HG03439 (cell line): ENCODE data around the gene BRIP1.
"Not testable (repeated sequence)": the region's sequence is repeated elsewhere in the genome, so short reads cannot be mapped to it uniquely, and the experiment has no call there.

Experiments used
- ATAC-seq: cut with Tn5 transposase; IDR thresholded peaks from one replicate; pipeline ENCODE4 v1.9.1; 2021; ENCODE audit warnings: mild to moderate bottlenecking, moderate library complexity; ENCODE audit not compliant: unreplicated experiment

The BRIP1 gene

DNA sequence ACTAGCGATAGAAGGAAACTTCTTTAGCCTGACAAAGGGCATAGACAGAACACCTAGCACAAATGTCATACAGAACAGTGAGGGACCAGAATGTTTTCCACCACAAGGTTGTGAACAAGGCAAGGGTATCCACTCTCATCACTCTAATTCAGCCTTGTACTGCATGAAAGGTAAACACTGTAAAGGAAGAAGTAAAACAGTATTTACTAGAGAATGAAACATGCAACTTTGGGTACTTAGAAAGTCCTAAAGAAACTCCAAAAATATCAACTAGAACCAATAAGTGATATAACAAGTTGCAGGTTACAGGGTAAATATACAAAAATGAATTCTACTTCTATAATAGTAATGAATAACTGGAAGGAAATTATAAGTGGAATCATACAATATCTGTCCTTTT lies 32.2 kb downstream of the BRIP1 start:
- no peak for ATAC-seq

DNA sequence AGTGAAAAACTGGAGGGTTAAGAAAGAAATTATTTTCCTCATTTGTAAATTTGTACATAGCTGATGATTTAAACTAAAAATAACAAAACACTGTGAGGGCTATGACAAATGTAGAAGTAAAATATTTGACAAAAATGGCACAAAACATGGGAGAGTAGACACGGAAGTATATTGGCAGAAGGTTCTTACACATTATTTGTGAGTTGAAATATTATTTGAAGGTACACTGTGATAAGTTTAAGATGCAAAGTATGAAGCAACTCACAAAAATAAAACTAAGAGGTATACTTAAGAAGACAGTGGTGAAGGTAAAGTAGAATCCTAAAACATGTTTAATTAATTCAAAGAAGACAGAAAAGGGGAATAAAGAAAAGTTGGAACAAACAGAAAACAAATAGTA lies 34.6 kb downstream of the BRIP1 start:
- no peak for ATAC-seq

DNA sequence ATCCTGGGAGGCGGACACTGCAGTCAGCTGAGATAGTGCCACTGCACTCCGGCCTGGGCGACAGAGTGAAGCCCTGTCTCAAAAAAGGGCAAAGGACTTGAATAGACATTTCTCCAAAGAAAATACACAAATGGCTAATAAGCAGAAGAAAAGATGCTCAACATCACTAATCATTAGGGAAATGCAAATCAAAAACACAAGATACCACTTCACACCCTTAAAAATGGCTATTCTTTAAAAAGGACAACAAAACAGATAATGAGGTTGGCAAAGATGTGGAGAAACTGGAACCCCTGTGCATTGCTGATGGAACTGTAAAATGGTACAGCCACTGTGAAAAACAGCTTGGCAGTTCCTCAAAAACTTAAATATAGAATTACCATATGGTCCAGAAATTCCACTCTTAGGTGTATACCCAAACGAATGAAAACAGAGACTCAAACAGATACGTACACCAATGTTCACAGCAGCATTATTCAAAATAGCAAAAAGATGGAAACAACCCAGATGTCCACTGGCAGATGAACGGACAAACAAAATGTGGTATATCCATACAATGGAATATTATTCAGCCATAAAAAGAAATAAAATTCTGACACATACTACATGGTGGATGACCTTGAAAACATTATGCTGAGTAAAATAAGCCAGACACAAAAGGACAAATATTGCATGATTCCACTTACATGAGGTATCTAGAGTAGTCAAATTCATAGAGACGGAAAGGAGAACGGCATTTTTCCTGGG lies 35.5 kb downstream of the BRIP1 start:
- ATAC-seq, result no peak

DNA sequence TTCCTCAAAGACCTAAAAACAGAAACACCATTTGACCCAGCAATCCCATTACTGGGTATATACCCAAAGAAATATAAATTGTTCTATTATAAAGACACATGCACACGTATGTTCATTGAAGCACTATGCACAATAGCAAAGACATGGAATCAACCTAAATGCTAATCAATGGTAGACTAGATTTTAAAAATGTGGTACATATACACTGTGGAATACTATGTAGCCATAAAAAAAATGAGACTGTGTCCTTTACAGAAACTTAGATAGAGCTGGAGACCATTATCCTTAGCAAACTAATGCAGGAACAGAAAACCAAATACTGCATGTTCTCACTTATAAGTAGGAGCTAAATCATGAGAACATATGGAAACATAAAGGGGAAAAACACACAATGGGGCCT lies 36.5 kb downstream of the BRIP1 start:
- ATAC-seq, result not testable (repeated sequence)

DNA sequence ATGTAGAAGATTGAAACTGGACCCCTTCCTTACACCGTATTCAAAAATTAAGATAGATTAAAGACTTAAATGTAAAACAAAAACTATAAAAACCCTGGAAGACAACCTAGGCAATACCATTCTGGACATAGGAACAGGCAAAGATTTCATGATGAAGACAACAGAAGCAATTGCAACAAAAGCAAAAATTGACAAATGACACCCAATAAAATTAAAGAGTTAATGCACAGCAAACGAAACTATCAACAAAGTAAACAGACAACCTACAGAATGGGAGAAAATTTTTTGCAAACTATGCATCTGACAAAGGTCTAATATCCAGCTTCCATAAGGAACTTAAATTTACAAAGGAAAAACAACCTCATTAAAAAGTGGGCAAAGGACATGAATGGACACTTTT lies 37.1 kb downstream of the BRIP1 start:
- not testable (repeated sequence) for ATAC-seq

DNA sequence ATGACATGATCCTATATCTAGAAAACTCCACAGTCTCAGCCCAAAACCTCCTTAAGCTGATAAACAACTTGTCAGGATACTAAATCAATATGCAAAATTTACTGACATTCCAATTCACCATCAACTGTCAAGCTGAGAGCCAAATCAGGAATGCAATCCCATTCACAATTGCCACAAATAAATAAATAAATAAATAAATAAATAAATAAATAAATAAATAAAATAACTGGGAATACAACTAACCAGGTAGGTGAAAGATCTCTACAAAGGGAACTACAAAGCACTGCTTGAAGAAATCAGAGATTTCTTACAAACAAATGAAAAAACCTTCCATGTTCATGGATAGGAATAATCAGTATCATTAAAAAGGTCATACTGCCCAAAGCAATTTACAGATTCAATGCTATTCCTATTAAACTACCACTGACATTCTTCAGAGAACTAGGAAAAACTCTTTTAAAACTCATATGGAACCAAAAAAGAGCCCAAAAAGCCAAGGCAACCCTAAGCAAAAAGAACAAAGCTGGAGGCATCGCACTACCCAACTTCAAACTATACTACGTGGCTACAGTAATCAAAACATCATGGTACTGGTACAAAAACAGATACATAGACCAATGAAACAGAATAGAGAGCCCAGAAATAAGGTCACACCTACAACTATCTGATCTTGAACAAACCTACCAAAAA lies 37.7 kb downstream of the BRIP1 start:
- no peak for ATAC-seq

DNA sequence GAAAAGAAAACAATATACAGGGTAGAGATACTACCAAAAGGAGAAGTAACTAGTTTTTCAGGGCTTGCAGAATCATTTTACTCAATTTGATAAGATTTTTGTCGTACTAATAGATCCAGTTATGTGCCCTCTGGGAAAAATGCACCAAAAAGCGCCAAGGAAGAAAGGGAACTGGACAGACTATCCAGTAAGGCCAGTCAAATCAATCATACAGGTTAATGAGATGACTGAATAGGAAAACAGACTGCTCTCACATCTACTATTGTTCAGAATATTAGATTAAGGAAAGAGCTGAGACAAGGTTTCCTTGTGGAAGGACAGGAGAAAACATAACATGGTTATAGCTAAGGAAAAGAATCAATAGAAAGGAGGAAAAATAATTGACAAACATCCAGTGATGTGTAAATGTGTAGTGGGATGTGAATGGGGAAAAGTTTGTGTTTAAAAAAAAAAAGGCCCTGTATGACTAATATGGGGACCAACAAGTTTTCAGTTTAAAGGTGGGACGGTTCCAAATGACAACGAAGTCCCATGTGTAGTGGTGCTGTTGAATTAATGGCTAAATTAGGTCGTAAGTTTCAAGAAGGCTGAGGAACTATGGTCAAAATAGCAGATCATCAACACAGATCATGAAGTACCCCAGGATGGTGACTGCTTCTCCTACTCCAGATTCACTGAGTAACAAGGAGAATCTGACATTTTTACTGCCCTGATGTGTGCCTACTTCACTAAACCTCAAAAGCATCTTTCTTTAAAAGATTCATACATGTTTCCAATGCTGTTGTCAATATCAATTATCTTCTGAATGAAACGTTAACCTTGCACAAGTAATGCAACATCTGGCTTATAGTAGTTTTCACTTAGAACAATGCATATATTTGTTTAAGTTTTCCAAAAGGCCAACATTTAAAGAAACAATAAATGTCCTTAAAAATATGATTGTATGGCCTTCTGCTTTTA lies 40.7 kb downstream of the BRIP1 start:
- no peak for ATAC-seq

DNA sequence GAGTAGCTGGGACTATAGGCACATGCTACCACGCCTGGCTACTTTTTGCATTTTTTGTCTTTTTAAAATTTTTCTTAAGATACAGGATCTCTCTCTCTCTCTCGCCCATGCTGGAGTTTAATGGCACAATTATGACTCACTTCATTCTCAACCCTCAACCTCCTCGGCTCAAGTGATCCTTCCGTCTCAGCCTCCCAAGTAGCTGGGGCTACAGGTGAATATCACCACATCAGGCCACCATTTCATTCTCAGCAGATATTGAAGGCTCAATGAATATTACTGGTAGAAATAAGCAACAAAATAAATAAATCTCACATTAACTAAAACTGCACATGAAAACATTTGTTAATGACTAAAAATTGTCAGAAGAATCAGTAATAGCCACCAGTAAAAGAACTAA lies 41.7 kb downstream of the BRIP1 start:
- no peak for ATAC-seq

DNA sequence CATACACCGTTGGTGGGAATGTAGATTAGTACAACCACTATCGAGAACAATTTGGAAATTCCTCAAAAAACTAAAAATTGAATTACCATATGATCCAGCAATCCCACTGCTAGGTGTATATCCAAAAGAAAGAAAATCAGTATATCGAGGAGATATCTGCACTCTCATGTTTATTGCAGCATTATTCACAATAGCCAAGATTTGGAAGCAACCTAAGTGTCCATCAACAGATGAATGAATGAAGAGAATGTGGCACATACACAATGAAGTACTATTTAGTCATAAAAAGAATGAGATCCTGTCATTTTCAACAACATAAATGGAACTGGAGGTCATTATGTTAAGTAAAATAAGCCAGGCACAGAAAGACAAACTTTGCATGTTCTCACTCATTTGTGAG lies 44.1 kb downstream of the BRIP1 start:
- not testable (repeated sequence) for ATAC-seq

DNA sequence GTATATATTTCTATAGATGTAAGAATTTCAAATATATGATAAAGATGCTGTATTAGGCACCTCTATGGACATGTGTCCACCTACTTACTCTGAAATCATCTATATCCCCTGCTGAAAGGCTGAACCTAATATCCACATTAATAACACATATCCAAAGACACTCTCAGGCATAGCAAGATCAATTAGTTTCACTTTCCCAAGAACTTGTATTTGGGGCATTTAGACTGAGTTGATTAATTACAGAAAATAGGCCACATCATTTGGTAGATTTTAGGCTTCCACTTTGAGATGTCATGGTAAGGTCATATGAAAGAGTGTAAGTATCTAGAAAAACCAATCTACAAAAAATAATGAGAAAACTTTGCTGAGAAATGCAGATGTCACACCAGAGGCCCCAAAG lies 45.1 kb downstream of the BRIP1 start:
- no peak for ATAC-seq

DNA sequence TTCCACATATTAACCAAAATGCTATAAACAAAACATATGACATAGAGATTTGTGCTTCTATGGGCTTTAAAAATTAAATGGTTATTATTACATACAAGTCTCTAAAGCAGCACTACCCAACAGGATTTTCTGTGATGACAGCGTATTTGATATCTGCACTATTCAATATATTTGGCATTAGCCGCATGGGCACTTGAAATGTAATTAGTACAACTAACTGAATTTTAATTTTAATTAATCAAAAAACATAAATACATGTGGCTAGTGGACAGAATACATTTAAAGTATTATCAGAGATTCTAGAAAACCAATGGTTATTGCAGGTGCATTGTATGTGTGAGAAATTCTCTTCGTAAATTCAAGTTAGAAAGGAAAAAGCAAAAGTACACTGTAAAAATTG lies 45.9 kb downstream of the BRIP1 start:
- no peak for ATAC-seq

DNA sequence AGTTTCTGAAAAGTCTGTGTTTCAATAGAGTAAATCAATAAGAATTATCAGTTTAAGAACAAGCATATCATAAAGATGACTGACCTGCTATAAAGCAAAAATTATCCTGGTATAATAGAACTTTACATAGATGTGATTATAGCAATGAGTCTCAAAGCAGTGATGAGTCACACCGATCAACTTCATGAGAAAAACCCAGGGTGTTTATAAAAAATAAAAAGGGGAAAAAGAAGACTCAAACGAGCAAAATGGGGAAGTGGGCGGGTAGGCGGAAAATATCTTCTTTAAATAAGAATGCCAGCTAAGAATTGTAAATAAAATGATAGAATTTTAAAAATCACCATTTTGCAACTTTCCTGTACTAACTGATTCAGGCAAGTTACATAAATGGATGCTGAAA lies 46.8 kb downstream of the BRIP1 start:
- ATAC-seq, result no peak

DNA sequence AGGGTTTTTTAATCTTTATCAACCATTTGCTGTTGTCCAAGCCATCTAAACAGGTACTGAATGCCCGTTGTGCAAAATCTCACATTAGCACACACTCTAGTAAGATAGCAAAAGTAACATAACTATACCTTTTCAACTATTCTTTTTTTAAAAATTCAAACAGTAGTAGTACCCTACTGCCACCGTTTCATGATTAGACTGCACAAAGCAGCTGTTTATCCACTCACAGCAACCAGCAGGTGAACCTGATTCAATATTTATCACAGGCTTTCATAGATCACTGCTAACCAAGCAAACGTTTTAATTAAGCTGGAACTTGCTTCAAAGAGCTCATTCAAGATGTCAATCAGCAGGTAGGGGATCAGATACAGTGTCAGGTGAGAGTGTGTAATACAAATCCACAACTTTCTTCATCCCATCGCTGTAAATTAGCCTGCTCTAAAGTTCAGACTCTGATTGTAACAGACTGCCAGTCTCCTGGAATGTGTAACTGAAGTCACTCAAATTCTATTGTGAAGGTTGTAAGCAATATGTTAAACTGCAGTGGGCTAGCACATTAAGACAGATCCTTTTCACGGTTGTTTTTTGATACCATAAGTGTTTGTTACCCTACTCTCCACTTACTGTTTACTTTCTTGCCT lies 47.3 kb downstream of the BRIP1 start:
- ATAC-seq, result no peak

DNA sequence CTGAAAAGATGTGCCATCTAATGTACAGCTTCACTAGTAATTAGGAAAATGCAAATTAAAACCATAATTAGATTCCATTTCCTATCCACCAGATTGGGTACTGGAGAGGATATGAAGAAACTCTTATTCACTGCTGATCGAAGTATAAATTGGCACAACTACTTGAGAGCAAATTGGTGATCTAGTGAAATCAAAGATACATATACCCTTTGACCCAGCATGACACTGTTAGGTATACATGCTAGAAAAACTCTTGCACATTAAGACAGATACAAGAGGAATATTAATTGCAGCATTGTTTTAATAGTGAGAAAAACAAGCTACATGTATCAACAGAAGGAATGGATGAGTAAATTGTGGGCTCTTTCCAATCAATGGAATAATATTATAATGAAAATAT lies 48.8 kb downstream of the BRIP1 start:
- ATAC-seq, result no peak

DNA sequence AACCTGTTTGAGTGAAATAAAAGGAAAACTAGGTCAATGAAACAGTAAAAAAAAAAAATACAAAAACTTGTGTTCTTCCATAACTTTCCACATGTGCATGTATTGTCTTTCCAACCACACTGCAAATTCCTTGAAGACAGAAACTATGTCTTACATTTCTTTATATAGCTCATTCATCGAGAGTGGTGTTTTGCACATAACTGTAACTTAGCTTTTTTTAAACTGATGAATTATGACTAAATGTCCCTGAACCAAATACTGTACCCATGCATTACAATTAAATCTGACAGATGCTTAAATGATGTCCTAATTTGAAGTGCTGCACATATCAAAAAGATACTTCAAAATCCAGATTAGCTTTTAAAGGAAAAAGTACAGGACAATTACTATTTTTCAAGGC lies 50.1 kb downstream of the BRIP1 start:
- no peak for ATAC-seq

DNA sequence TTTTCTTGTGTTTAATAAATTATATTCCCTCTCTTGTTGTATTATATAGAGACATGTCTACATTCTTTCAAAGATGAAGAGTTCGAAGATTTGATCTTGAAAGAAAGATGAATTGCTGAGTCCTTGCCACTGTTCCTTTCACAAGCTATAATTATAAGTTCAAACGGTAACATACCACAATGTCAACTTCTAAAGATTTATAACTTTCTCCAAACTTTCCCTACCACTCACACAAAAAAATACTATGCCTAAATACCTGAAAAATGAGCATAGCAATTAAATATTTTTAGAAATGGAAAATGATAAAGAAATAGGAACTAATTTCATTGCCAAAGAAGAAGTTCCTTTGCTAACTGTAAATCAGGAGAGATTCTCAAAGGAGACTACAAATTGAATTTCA lies 50.6 kb downstream of the BRIP1 start:
- no peak for ATAC-seq

DNA sequence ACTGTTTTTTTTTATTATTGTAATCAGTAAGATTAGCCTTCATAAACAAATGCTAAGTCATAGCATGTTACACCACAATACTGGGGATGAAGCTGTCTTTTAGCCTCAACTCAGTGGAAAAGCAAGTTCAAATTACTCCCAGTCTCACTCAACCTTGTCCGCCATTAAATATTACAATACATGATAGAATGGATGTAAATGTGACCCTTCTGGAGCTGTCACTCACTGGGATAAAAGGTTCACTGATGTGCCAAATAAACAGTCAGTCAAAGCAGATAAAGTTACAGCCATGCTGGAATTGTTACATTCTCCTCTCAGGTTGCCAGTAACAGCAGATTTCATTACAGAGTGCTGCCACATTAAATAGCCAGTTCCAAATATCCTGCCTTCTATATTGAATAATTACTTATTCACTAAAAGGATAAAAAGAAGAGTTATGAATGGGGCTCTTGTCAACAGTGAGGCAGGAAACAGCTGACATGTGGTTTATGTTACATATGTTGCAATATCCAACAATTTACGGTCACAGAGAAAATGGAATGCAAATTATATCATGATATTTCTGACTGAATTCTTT lies 53.4 kb downstream of the BRIP1 start:
- no peak for ATAC-seq

DNA sequence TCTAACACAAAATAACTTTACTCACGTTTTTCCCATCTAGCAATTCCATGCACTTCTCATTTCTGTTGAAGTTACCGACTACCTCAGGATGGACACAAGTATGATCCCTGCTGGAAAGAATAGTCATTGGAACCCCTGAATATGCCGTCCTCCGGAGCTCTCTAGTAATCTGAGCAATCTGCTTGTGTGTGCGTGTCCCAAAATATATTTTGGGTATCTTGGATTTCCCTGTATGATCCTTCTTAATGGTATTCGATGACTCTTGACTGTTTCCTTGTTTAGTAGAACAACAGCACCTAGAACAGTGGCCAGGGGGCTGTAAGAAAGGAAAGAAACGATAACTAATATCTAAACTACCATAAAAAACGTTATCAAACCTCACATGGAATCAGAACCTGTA lies 54.9 kb downstream of the BRIP1 start:
- no peak for ATAC-seq

DNA sequence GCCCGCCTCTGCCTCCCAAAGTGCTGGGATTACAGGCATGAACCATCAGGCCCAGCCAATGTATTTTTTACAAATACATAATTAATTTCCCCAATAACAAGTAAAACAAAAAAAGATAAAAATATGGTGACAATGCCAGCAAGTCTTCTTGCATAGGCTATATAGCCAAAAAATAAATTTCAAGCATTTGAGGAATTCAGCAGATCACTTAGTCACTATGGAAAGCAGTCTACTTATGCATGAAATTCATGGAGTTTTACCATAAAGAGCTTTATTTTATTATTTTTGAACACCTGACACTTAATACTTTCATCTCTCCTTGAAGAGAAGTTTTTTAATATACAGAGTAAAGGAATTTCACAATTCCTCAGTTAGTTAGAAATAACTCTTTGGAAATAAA lies 56.4 kb downstream of the BRIP1 start:
- ATAC-seq, result no peak

DNA sequence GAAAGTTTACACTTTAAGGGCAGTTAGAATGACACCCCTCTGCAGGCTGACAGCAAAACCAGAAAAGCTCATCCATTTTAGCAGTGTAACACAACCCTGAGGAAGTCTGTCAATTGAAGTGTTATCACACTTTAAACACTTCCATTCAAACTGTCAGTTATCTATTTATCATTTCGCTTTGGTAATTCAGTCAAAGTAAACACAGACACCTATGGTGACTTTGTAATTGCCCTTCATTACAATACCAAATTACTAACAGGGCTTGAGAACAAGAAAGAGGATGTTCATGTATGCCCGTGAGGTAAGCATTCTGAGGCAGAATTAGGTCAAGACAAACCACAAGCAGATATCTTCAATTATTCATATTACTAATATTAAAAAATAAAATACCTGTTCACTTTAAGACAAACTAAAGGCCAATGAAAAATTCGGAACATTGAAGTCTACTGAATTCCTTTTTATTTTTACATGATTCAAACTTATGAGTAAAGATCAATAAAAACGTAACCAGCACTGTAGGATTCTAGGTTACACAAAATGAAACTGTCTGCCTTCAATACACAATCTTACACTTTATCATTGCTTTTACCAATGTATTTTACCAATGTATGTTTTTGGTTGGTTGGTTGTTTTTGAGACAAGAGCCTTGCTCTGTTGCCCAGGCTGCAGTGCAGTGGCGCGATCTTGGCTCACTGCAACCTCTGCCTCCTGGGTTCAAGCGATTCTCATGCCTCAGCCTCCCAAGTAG lies 57.1 kb downstream of the BRIP1 start:
- no peak for ATAC-seq
